Cardiac septum (tissue), 1 donor: Measurements from ENCODE around the gene OR13C8. TPM values are rescaled to one million over a fixed set of nuclear protein-coding genes. Genes with fewer than 3 reads are reported as not detected.
"Not testable (repeated sequence)": the region's sequence is repeated elsewhere in the genome, so short reads cannot be mapped to it uniquely, and the experiment has no call there.

Experiments
- DNase-seq: peaks from one replicate; pipeline ENCODE4 v3.0.0-alpha.2; 2020; ENCODE audit warnings: low spot score
- intact Hi-C: fragments of 100-400 bp; cut with DNase I; formaldehyde crosslinking; loops from one replicate; pipeline ENCODE4 v1.14.0; 2022
- long read RNA-seq: library from polyadenylated mRNA; unstranded; transcript quantifications from one replicate; pipeline ENCODE4 v2.0.0, GENCODE V29; 2021
- total RNA-seq: library from RNA; stranded (reverse); fragmentation: NEBNext Ultra II Directional; extraction: Animal tissue kit (Norgen Biotek cat#: 25700); gene quantifications from one replicate; pipeline ENCODE4 v1.2.1, GENCODE V29; 2021
- donor health status: DM: no; HTN: no; CAD: no.

The OR13C8 gene, protein sequence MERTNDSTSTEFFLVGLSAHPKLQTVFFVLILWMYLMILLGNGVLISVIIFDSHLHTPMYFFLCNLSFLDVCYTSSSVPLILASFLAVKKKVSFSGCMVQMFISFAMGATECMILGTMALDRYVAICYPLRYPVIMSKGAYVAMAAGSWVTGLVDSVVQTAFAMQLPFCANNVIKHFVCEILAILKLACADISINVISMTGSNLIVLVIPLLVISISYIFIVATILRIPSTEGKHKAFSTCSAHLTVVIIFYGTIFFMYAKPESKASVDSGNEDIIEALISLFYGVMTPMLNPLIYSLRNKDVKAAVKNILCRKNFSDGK
- not detected for total RNA-seq
- long read RNA-seq: 0 reads

DNA sequence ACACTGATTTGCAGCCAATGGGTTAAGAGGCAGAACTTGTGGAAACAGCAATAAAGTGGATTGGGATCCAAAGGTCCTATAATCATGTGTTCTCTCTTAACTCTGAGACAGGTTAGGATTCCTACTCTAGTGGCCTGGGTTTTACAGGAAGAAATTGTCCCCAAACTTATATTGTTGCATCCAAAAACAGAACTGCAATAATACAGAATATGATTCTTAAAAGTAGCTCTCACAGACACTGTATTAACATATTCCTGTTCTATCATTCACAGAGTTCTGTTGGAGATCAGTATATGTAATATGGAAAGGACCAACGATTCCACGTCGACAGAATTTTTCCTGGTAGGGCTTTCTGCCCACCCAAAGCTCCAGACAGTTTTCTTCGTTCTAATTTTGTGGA lies at the start of gene OR13C8:
Gene OR13C8 (plus strand): TSS at position 301 of the 400 bp plus-strand sequence. CDS start 0 bp downstream, at position 301.
- no peak for DNase-seq
- intact Hi-C loops: no loop called here

DNA sequence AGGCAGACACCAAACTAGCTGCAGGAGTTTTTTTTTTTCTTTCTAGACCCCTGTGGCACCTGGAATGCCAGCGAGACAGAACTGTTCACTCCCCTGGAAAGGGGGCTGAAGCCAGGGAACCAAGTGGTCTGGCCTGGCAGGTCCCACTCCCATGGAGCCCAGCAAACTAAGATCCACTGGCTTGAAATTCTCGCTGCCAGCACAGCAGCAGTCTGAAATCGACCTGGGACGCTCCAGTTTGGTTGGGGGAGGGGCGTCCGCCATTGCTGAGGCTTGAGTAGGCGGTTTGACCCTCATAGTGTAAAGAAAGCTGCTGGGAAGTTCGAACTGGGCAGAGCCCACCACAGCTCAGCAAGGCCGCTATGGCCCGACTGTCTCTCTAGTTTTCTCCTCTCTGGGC lies 48.7 kb upstream of the OR13C8 start:
- DNase-seq, intact Hi-C loops: not testable (repeated sequence)

DNA sequence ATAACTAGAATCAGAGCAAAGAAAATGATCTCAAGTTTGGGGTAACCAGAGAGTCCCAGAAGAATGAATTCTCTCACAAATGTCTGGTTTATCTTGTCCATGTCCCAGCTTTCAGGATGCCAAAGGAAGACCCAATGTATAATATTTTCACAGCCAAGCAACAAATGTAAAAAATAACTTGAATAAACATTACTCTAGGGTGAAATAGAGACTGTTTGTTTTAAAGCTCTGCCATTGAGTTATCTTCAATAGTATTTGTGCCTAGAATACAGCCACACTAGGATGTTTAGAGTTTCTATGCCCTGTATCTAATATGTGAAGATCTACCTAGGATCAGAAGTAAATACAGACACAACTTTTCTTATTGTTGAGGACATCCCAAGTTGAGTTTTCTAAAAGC lies 41.9 kb upstream of the OR13C8 start, which contains the start of gene OR13C4:
Gene OR13C4 (minus strand): TSS at position 101 of the 400 bp plus-strand sequence. CDS start 0 bp downstream, at position 101.
- intact Hi-C loops: no loop called here
- no peak for DNase-seq

DNA sequence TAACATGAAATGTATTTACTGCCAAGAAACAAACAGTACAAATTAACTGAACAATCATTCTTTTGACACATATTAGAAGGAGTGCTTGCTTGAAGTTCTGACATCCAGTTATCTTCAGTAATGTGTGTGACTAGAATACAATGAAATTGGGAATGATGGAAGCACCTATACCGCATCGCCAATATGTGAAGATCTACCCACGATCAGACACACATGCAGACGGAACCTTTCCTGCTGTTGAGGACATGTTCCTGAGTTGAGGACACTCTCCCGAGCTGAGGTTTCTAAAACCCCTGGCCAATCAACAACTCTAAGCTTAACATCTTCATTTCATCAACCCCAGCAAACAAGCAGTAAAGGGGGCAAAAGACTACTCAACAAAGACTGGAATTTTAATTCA lies 32.2 kb upstream of the OR13C8 start, which contains the start of gene OR13C3:
Gene OR13C3 (minus strand): TSS at position 101 of the 400 bp plus-strand sequence. CDS start 133 bp downstream, outside the sequence.
- no peak for DNase-seq
- intact Hi-C loops: no loop called here

DNA sequence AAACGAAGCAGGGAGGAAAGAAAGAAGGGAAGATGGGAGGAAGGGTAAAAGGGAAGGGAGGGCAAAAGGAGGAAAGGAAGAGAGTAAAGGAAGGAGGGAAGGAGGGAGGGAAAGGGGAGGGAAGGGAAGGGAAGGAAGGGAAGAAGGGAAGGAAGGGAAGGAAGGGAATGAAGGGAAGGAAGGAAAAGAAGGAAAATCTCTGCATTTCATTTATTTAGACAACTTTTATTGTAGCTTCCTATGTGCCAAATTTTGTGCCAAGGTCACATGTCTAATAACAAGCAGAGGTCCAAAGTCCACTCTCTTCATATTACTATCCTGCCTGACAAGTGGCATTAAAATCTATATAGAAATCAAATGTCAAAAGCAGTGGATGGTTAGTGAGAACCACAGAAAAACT lies 29.7 kb upstream of the OR13C8 start:
- intact Hi-C loops: no loop called here
- no peak for DNase-seq

DNA sequence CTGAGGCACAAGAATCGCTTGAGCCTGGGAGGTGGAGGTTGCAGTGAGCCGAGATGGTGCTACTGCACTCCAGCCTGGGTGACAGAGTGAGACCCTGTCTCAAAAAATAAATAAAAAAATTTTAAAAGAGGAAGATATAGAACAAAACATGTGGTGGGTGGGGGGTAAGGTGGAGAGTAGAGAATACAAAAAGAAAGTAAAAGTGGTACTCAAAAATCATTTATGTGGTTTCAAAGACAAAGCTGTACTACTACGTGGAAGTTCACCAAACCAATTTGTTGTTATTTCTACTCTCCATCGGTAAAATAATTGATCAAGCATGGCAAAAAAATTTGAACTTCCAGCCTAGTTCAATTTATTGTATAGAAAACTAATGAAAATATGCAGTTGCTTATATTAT lies 24.3 kb upstream of the OR13C8 start:
- intact Hi-C loops: no loop called here
- no peak for DNase-seq

DNA sequence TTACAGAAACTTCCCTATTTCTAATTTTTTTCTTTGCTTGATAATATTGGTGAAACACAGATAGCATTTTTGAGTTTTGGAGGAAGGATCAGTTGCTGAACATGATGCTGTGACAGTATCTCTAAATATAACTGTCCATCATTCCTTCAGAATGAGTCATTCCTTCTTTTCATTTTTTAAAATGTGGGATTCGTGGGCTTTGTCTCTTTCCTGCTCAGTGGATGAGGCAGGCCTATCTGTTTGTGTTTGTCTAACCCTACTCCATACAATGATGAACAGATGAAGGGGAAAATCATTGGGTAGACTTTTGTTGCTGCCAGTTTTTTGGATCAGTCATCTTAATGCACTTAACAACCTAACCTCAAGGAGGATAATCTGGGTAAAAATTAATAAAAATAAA lies 15.7 kb upstream of the OR13C8 start:
- no peak for DNase-seq
- intact Hi-C loops: no loop called here

DNA sequence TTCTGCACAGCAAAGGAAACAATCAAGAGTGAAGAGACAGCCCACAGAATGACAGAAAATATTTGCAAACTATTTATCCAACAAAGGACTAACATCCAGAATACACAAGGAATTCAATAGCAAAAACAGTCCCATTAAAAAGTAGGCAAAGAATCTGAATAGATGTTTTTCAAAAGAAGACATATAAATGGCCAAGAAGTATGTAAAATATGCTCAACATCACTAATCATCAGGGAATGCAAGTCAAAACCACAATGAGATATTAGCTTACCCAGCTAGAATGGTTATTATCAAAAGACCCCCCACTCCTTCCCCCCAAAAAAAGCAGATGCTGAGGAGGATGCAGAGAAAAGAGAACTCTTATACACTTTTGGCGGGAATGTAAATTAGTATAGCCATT lies 13.4 kb upstream of the OR13C8 start:
- DNase-seq: no peak
- intact Hi-C loops: no loop called here

DNA sequence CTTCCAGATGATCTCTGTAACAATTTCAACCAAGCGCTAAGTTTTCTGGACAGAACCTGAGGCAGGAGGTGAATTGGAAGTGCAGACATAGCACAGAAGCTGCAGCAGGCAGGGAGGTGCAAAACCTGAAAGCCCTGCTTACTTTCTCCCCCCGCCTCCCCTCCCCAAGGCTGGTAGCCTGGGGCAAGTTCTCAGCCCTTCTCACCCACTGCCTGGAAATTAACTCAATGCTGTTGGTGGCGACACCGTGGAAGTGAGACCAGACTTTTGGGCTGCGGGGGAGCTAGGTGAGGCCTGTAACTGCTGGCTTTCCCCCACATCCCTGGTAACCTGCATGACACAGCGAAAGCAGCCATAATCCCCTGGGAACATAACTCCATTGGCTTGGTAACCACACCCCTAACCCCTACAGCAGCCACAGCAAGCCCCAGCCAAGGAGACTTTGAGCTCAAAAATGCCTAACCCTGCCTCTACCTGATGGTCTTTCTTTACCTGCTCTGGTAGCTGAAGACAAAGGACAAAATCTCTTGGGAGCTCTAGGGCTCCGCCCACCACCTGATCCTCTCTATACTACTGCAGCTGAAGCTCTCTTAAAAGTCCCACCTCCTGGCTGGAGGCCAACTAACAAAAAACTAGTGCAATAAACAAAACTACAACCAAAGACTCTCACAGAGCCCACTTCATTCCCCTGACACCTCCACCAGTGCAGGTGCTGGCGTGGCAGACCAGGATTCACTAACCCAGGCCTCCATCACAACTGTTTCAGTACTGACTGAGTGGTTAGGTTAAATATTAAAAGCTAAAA lies 11.9 kb upstream of the OR13C8 start:
- DNase-seq: no peak
- intact Hi-C loops: no loop called here

DNA sequence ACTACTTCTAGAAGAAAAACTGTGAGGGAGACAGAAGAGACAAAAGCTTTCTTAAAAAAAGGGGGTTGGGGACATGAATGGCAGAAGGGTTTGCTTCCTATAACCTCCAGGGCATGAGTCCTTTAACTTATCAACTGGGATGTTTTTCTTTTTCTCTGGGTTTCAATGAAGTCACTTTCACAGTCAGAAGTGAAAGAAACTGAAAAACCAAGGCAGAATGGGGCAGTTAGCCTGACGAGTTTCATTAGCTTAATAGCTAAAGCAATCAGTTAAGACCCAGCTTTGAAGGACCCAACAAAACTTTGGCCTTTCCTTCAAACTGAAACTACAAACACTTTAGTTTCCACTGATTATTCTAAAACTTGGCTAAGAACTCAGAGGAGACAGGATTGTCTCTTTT lies 4.6 kb upstream of the OR13C8 start:
- intact Hi-C loops: no loop called here
- no peak for DNase-seq

DNA sequence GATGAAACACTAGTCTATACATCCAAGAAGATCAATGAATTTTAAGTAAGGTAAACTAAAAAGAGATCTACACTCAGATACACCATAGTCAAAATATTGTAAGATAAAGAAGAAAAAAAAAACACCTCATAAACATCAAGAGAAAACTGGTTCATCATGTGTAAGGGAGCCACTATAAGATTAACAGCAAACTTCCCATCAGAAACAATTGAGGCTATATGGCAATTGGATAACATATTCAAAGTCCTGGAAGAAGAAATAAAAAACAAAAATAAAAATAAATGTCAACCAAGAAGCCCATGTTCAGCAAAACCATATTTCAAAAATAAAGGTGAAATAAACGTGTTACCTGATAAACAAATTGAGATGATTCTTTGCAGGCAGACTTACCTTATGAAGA lies 3.6 kb downstream of the OR13C8 start:
- intact Hi-C loops: no loop called here

DNA sequence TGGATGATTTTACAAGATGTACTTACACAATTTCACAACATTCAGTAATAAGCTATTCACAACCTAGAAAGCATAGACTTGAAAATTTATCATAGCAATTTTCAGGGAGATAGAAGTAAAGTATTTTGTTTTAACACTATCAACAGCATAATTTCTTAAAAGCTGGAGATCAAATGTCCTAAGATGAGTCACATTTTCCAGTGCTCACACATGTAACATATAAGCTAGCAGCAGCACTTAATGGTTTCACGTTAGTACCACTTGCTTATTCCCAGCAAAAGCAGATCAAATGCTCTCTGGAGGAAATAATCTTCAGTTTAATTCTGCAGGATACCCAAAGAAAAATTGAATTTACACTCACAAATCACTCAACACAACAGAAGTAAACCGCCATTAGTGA lies 6.5 kb downstream of the OR13C8 start:
- no peak for DNase-seq
- intact Hi-C loops: no loop called here

More for the DNA sequence above, 3.6 kb downstream of the OR13C8 start:
- no peak for DNase-seq

DNA sequence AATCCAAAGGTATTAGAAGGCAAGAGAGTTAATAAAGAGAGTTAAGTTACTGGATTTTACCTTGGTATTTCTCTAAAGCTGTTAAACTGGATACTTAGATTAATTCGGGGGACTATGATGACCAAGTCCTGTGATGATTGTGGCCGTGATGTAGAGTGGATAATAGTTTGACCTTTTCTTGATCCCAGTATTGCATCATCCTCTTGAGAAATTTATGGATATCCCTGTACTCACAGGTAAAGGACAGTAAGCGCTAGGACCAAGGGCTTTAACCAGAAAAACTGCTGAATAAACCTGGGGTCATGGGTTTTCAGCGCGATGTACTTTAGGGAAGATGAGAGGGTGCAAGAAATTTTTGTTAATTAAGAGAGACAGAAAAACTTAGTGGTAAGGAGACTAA lies 8.3 kb downstream of the OR13C8 start:
- no peak for DNase-seq
- intact Hi-C loops: no loop called here

DNA sequence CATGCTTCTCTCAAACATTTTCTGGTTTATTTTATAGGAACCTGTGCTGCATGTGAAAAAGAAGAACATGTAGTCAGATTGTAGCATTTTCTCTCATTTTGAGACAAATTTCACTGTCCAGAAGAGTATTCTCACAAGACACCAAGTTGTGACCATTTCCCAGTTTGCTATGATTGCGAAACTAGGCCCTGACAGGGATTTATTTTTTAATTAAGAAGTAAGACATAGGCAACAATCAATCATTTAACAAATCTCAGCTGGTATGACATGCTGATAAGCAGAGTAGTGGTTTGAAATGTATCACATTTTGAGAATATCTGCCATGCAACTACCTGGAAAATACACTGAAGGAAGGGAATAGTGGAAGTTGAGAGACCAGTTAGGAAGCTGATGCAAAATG lies 11.6 kb downstream of the OR13C8 start:
- no peak for DNase-seq
- intact Hi-C loops: no loop called here

DNA sequence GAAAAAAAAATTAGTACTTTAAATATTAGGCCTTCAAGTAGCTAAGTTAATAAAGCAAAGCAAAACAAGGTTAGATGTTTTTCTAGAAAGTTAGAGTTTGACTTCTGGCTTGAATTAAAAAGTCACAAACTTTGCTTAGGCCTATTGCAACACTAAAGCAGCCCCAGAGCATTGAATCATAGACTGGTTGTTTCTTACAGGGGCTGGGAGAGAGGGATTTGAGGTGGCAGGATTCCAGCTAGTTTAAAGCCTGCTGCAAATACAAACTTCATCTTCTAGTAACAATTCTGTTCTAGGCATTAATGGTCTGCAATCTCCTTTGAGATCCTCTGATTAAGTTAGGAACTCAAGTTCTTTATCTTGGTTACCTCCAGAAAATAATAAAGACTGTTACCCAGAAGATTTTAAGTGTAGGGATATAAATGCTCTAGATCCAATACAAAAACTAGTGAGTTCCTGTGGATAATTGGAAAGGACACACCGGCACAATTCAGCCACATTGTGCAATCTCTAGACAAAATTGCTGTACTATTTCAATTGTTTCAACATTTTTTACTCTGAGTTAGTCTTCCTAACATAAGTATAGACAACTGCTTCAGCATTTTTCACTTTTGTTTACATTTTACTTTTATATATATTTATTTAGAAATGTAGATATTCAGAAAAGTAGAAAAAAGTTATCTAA lies 17.7 kb downstream of the OR13C8 start:
- no peak for DNase-seq
- intact Hi-C loops: no loop called here

DNA sequence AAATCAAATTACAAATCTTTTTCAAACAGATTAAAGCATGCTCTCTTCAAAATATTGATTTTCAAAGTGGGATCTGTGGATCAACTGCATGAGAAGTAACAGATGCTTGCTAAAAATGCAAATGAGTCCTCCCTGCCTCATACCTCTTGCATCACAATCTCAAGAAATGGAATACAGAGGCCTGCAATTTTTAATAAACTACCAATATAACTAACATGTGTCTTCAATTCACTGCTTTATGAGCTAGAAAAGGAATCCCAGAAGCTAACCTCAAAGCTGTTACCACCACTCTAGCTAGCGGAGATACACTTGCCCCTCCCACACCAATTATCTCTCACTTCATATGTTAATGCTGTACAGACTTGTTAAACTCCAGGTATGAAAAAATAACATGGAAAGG lies 20.7 kb downstream of the OR13C8 start:
- intact Hi-C loops: no loop called here

DNA sequence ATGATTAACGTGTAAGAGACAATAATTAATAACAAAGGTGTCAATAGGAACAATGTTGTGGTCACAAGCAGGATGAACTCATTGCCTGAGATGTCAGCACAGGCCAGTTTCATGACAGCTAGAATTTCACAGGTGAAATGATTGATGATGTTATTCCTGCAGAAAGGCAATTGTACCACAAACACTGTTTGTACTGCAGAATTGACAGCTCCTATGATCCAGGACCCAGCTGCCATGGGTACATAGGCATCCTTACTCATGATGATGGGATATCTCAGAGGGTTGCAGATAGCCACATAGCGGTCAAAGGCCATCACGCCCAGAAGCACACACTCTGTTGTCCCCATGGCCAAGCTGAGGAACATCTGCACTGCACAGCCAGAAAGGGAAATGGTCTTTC lies 29.8 kb downstream of the OR13C8 start:
- DNase-seq, intact Hi-C loops: not testable (repeated sequence)

More for the DNA sequence above, 20.7 kb downstream of the OR13C8 start:
- DNase-seq: no peak

DNA sequence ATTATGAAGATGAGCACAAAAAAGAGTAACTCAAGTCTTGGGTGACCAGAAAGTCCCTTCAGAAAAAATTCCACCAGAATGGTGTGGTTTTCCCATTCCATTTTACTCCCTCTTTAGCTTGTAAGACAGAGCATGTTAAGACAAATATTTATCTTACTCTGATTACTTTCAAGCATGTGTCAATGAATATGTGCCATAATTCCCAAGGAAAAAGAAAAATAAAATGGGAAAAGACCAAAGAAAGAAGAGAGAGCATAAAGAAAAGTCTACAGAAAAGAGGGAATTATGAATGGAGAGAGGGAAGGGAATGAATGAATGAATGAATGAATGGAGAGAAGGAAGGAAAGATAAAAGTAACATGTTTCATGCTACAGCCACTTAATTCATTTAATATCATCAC lies 30.3 kb downstream of the OR13C8 start, which contains the start of gene OR13C5:
Gene OR13C5 (minus strand): TSS at position 101 of the 400 bp plus-strand sequence. CDS start 0 bp downstream, at position 101.
- intact Hi-C loops, DNase-seq: not testable (repeated sequence)

DNA sequence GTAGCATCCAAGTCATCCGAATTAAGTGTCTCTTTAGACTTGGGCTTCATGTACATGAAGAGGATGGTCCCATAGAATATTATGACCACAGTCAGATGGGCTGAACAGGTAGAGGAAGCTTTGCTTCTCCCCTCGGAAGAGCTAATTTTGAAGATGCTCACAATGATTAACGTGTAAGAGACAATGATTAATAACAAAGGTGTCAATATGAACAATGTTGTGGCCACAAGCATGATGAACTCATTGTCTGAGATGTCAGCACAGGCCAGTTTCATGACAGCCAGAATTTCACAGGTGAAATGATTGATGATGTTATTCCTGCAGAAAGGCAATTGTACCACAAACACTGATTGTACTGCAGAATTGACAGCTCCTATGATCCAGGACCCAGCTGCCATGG lies 35.8 kb downstream of the OR13C8 start:
- no peak for DNase-seq
- intact Hi-C loops: no loop called here

DNA sequence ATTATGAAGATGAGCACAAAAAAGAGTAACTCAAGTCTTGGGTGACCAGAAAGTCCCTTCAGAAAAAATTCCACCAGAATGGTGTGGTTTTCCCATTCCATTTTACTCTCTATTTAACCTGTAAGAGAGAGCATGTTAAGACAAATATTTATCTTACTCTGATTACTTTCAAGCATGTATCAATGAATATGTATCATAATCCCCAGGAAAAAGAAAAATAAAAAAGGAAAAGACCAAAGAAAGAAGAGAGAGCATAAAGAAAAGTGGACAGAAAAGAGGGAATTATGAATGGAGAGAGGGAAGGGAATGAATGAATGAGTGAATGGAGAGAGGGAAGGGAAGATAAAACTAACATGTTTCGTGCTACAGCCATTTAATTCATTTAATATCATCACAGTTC lies 36.6 kb downstream of the OR13C8 start, which contains the start of gene OR13C2:
Gene OR13C2 (minus strand): TSS at position 101 of the 400 bp plus-strand sequence. CDS start 0 bp downstream, at position 101.
- intact Hi-C loops, DNase-seq: not testable (repeated sequence)
